ENCODE measurements around the gene SYNE1. TPM values are rescaled to one million over a fixed set of nuclear protein-coding genes. Genes with fewer than 3 reads are reported as not detected.

The SYNE1 gene
- total RNA-seq, 1 experiment from 2014 or later: 3.0 TPM

- Histone ChIP-seq H3K79me2 (ENCODE audit: insufficient read depth, low read length) (no peaks in the 10 kb centered on the region), H2BK5ac (ENCODE audit: insufficient read length, low read length) (no peak overlapping the region), H3K23me2 (ENCODE audit: insufficient read length, low read depth, low read length, poor library complexity, severe bottlenecking) (no peaks in the 10 kb centered on the region), H4K91ac (ENCODE audit: insufficient read length, low read depth, low read length) (no peak overlapping the region), H2BK20ac (ENCODE audit: low read depth, low read length, poor library complexity, severe bottlenecking) (no peak overlapping the region), H2AFZ (ENCODE audit: low read length) (no peak overlapping the region), H3K79me1 (ENCODE audit: insufficient read depth, low read depth, low read length, poor library complexity, severe bottlenecking) (no peaks in the 10 kb centered on the region), H4K20me1 (ENCODE audit: control insufficient read depth, insufficient read depth, insufficient read length) (no peaks in the 10 kb centered on the region), H3K4me1 (ENCODE audit: insufficient read depth, low read length) (no peaks in the 10 kb centered on the region), H3K56ac (ENCODE audit: insufficient read length, low read depth, low read length) (no peak overlapping the region), H3K14ac (ENCODE audit: insufficient read depth, low read length) (no peak overlapping the region), H2AK5ac (ENCODE audit: insufficient read length, low read length) (no peak overlapping the region), H3K18ac (ENCODE audit: insufficient read length, low read depth, low read length) (no peak overlapping the region), H4K8ac (replicated peaks; ENCODE audit: insufficient read length, low read depth, low read length) (no peak overlapping the region), H3K4me2 (ENCODE audit: insufficient read depth, insufficient read length, low read length) (no peak overlapping the region), H3K27me3 (ENCODE audit: insufficient read depth, low read length) (no peaks in the 10 kb centered on the region), H3K4ac (ENCODE audit: low read depth, low read length) (no peak overlapping the region), H3T11ph (ENCODE audit: low read length) (no peak overlapping the region), H3K9ac (ENCODE audit: extremely low read depth, insufficient read length, low read length) (no peak overlapping the region), H4K5ac (ENCODE audit: insufficient read length, low read depth, low read length) (no peak overlapping the region), H3K9me3 (ENCODE audit: control insufficient read depth, low read depth, low read length) (no peaks in the 10 kb centered on the region), H2BK15ac (ENCODE audit: low read depth, low read length) (no peak overlapping the region), H3K23ac (ENCODE audit: insufficient read length, low read depth, low read length) (no peak overlapping the region), H3K27ac (ENCODE audit: insufficient read length, low read depth, low read length) (no peak overlapping the region), H2BK12ac (ENCODE audit: insufficient read length, low read depth, low read length) (no peak overlapping the region), H2BK120ac (ENCODE audit: low read depth, low read length, poor library complexity, severe bottlenecking) (no peak overlapping the region)
- no peaks in the 10 kb centered on the region for H3K4me1 Mint-ChIP-seq
- no peak overlapping the region for H3K27ac Mint-ChIP-seq
- DNase-seq: no peak
- H3K36me3 Mint-ChIP-seq (ENCODE audit: insufficient read depth in 1 of 3, low read depth in 3 of 3): no peaks in the 10 kb centered on the region
- H3K27me3 Mint-ChIP-seq (ENCODE audit: low read depth): no peaks in the 10 kb centered on the region
- no CpG with 5 or more reads among the region's 2 CpGs for WGBS (ENCODE audit: extremely low coverage, insufficient read length, low lambda C conversion rate)
- TF ChIP-seq CTCF (conservative IDR thresholded peaks at IDR 0.05): no peak
- no peak overlapping the region for H3K4me3 Mint-ChIP-seq
- H3K9me3 Mint-ChIP-seq: no peaks in the 10 kb centered on the region; a peak in 1 of 5 replicates
Observed at GRCh38 chr6:152543519-152543918, 93.6 kb downstream of the SYNE1 start.
